Measurements from ENCODE around the gene NME4. TPM values are rescaled to one million over a fixed set of nuclear protein-coding genes. Genes with fewer than 3 reads are reported as not detected.

NME4 gene
- total and polyA plus RNA-seq, 2 donors from 2014 or later: 56.6 to 100 TPM

DNA sequence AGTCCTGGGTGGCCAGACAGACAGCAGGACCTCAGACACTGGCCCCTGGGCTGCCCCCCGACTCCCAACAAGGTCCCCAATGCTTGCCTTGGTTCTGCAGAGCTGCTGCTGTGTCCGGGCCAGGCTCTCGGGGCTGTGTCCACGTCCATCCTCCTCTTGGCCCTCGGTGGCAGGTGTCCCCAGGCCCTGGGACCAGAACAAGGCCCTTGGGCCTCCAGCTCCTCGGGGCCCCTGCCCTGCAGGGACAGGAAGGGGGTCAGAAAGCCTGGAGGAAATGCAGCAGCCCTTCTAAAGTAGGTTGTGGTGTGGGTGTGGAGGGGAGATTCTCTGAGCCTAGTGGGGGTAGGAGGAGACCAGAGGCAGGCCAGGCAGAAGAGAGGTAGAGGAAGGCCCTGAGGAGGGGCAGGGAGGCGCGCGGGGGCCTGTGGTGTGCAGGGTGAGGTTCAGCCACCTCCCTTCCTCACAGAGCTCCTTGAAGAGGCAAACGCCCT lies 42.0 kb upstream of the NME4 start:
- TF ChIP-seq, protein P1, sequence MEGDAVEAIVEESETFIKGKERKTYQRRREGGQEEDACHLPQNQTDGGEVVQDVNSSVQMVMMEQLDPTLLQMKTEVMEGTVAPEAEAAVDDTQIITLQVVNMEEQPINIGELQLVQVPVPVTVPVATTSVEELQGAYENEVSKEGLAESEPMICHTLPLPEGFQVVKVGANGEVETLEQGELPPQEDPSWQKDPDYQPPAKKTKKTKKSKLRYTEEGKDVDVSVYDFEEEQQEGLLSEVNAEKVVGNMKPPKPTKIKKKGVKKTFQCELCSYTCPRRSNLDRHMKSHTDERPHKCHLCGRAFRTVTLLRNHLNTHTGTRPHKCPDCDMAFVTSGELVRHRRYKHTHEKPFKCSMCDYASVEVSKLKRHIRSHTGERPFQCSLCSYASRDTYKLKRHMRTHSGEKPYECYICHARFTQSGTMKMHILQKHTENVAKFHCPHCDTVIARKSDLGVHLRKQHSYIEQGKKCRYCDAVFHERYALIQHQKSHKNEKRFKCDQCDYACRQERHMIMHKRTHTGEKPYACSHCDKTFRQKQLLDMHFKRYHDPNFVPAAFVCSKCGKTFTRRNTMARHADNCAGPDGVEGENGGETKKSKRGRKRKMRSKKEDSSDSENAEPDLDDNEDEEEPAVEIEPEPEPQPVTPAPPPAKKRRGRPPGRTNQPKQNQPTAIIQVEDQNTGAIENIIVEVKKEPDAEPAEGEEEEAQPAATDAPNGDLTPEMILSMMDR (IDR thresholded peaks at IDR 0.05; ENCODE audit: borderline replicate concordance, extremely low read depth, insufficient read depth): no peak
- H3K36me3 ChIP-seq (ENCODE audit: control insufficient read depth in 2 of 3, insufficient read depth in 3 of 3, low read length in 3 of 3): peaks cover 0 to 6% (median 0%) of the 10 kb centered on the region in 3 donors
- intact Hi-C loops (cut with DNase I): no loop called here
- H3K9ac ChIP-seq (ENCODE audit: low read length in 3 of 3): no peak overlapping the region
- no peak overlapping the region for H3K4me3 ChIP-seq (ENCODE audit: low read length in 3 of 3)
- H3K27me3 ChIP-seq (ENCODE audit: control insufficient read depth, insufficient read depth, low read length): no peaks in the 10 kb centered on the region
- no peak for FAIRE-seq
- peaks cover 0 to 4% (median 0%) of the 10 kb centered on the region in 3 donors for H3K4me1 ChIP-seq (ENCODE audit: control insufficient read depth in 2 of 3, insufficient read depth in 2 of 3, low read depth in 1 of 3, low read length in 3 of 3)
- no peaks in the 10 kb centered on the region for H3K9me3 ChIP-seq (ENCODE audit: control insufficient read depth in 2 of 3, insufficient read depth in 1 of 3, low read length in 3 of 3)
- DNase-seq: peak in 1 of 5 donors; percentile 79
- no peak overlapping the region for H3K27ac ChIP-seq (ENCODE audit: low read depth in 2 of 2, low read length in 2 of 2)

DNA sequence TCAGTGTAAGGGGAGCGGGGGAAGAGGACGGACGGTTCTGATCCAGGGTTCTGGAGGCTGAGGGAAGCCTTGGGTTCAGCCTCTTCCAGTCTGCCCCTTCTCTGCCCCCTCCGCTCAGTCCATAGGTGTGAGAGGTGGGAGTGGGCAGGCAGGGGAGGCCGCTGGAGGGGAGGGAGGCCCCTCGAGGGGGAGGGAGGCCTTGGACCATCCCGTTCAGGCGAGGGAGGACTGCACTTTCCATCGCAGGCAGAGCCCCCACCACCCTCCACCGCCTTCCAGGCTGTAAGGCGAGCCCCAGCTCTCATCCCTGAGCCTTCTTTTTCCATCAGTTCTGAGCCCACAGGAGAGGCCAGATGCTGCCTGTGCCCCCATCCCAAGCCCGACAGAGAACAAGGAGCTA lies 40.3 kb upstream of the NME4 start:
- DNase-seq (peak in 3 of 5 donors; percentile 26 to 63 (median 50)), FAIRE-seq (no peak)
- H3K27ac ChIP-seq (ENCODE audit: low read depth in 2 of 2, low read length in 2 of 2): no peak overlapping the region
- no peaks in the 10 kb centered on the region for H3K9me3 ChIP-seq (ENCODE audit: control insufficient read depth in 2 of 3, insufficient read depth in 1 of 3, low read length in 3 of 3)
- no peaks in the 10 kb centered on the region for H3K36me3 ChIP-seq (ENCODE audit: control insufficient read depth in 2 of 3, insufficient read depth in 3 of 3, low read length in 3 of 3)
- H3K4me3 ChIP-seq (ENCODE audit: low read length in 3 of 3): no peak overlapping the region
- no peaks in the 10 kb centered on the region for H3K27me3 ChIP-seq (ENCODE audit: control insufficient read depth, insufficient read depth, low read length)
- intact Hi-C loops (cut with DNase I): no loop called here
- H3K9ac ChIP-seq (ENCODE audit: low read length in 3 of 3): no peak overlapping the region
- peaks cover 0 to 4% (median 0%) of the 10 kb centered on the region in 3 donors for H3K4me1 ChIP-seq (ENCODE audit: control insufficient read depth in 2 of 3, insufficient read depth in 2 of 3, low read depth in 1 of 3, low read length in 3 of 3)
- TF ChIP-seq, protein P1 (IDR thresholded peaks at IDR 0.05; ENCODE audit: borderline replicate concordance, extremely low read depth, insufficient read depth): no peak

DNA sequence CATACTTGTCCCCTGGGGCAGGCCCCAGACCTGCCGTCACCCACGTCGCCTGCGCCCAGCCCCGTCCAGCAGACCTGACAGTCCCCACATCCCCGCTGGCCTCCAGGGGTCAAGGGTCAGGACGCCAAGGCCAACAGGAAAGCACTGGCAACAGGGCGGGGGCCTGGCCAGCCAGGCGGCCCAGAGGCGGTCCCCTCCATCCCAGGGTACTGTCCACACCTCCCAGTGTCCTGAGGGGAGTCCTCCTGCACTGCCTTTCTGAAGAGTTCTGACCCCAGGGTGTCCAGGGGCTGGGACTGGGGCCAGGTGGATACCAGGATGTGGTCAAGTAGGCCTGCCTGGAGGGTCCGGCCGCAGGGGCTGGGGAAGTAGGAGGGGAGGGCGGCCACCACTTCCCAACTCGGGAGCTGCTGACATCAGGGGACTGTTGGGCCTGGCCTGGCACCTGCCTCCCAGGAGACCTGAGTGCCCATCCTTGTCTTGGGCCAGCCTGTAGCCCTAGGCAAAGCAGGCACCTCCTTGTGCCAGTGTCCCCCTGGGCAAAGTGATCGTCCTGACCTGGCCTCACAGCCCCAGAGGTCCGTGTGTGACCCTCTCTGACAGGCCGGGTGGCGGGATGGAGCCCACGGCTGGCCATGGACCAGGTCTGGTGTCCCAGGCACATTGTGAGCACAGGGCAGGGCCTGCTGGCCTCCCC lies 37.8 kb upstream of the NME4 start:
- Histone ChIP-seq H3K4me1 (ENCODE audit: control insufficient read depth in 2 of 3, insufficient read depth in 2 of 3, low read depth in 1 of 3, low read length in 3 of 3) (peaks cover 0 to 6% (median 0%) of the 10 kb centered on the region in 3 donors), H3K4me3 (ENCODE audit: low read length in 3 of 3) (no peak overlapping the region), H3K27me3 (ENCODE audit: control insufficient read depth, insufficient read depth, low read length) (no peaks in the 10 kb centered on the region), H3K36me3 (ENCODE audit: control insufficient read depth in 2 of 3, insufficient read depth in 3 of 3, low read length in 3 of 3) (no peaks in the 10 kb centered on the region), H3K9me3 (ENCODE audit: control insufficient read depth in 2 of 3, insufficient read depth in 1 of 3, low read length in 3 of 3) (no peaks in the 10 kb centered on the region), H3K9ac (ENCODE audit: low read length in 3 of 3) (no peak overlapping the region), H3K27ac (ENCODE audit: low read depth in 2 of 2, low read length in 2 of 2) (no peak overlapping the region)
- intact Hi-C loops (cut with DNase I): no loop called here
- peak in 2 of 5 donors; percentile 54 to 80 for DNase-seq
- no peak for FAIRE-seq
- TF ChIP-seq, protein P1 (IDR thresholded peaks at IDR 0.05; ENCODE audit: borderline replicate concordance, extremely low read depth, insufficient read depth): no peak

Data from kidney (tissue), 14 donors.